ENCODE measurements around the gene SPATA6.

- TF ChIP-seq EZH2 (IDR thresholded peaks at IDR 0.05; ENCODE audit: borderline replicate concordance, low read depth, low read length, severe bottlenecking) (no peak), POLR2A (IDR thresholded peaks at IDR 0.05; ENCODE audit: low read depth, low read length) (no peak), JUN (IDR thresholded peaks at IDR 0.05; ENCODE audit: borderline replicate concordance, insufficient read depth, insufficient read length, low read depth) (no peak), FOS (IDR thresholded peaks at IDR 0.05; ENCODE audit: borderline replicate concordance, insufficient read depth, low read length) (no peak)
- TF ChIP-seq, protein P1, sequence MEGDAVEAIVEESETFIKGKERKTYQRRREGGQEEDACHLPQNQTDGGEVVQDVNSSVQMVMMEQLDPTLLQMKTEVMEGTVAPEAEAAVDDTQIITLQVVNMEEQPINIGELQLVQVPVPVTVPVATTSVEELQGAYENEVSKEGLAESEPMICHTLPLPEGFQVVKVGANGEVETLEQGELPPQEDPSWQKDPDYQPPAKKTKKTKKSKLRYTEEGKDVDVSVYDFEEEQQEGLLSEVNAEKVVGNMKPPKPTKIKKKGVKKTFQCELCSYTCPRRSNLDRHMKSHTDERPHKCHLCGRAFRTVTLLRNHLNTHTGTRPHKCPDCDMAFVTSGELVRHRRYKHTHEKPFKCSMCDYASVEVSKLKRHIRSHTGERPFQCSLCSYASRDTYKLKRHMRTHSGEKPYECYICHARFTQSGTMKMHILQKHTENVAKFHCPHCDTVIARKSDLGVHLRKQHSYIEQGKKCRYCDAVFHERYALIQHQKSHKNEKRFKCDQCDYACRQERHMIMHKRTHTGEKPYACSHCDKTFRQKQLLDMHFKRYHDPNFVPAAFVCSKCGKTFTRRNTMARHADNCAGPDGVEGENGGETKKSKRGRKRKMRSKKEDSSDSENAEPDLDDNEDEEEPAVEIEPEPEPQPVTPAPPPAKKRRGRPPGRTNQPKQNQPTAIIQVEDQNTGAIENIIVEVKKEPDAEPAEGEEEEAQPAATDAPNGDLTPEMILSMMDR (IDR thresholded peaks at IDR 0.05; ENCODE audit: extremely low read depth in 1 of 2, insufficient read depth in 1 of 2, low read depth in 1 of 2, low read length in 2 of 2), result no peak
Observed at GRCh38 chr1:48450505-48450904, 21.5 kb downstream of the SPATA6 start.
